AG09309 (cell line): ENCODE results near the gene LIMK2.
A peak's percentile ranks its signal among the peaks of the same experiment; 100 is the strongest.

Experiments
- DNase-seq: peaks from one replicate; pipeline ENCODE4 v3.0.0-alpha.2; 2010; ENCODE audit warnings: low read depth
- H3K4me3 ChIP-seq: 2 replicates; pipeline ENCODE4 v1.5.1; 2011; ENCODE audit warnings: mild to moderate bottlenecking, low read depth, low read length, moderate library complexity; ENCODE audit not compliant: control insufficient read depth
- TF ChIP-seq, protein P1 (sequence below): IDR thresholded peaks from 2 replicates; pipeline ENCODE4 v1.5.1; 2011; ENCODE audit warnings: mild to moderate bottlenecking, low read depth, low read length, inconsistent platforms; ENCODE audit not compliant: insufficient read depth, control insufficient read depth; ENCODE audit errors: missing control alignments

Gene LIMK2

GRCh38 chr22:31246687-31247086 lies 34.6 kb downstream of the LIMK2 start:
- no peak overlapping the region for H3K4me3 ChIP-seq
- no peak for DNase-seq
- TF ChIP-seq, protein P1, sequence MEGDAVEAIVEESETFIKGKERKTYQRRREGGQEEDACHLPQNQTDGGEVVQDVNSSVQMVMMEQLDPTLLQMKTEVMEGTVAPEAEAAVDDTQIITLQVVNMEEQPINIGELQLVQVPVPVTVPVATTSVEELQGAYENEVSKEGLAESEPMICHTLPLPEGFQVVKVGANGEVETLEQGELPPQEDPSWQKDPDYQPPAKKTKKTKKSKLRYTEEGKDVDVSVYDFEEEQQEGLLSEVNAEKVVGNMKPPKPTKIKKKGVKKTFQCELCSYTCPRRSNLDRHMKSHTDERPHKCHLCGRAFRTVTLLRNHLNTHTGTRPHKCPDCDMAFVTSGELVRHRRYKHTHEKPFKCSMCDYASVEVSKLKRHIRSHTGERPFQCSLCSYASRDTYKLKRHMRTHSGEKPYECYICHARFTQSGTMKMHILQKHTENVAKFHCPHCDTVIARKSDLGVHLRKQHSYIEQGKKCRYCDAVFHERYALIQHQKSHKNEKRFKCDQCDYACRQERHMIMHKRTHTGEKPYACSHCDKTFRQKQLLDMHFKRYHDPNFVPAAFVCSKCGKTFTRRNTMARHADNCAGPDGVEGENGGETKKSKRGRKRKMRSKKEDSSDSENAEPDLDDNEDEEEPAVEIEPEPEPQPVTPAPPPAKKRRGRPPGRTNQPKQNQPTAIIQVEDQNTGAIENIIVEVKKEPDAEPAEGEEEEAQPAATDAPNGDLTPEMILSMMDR: no peak

GRCh38 chr22:31247726-31248125 lies 35.6 kb downstream of the LIMK2 start:
- no peak for DNase-seq
- H3K4me3 ChIP-seq: no peak overlapping the region
- TF ChIP-seq, protein P1: no peak

GRCh38 chr22:31248138-31248745 lies 36.1 kb downstream of the LIMK2 start:
- peak overlapping the region; percentile 56 for H3K4me3 ChIP-seq
- peak; percentile 63 for DNase-seq
- TF ChIP-seq, protein P1: no peak

- peak overlapping the region; percentile 56 for H3K4me3 ChIP-seq
- DNase-seq: no peak
Observed at GRCh38 chr22:31248965-31249958, 37.2 kb downstream of the LIMK2 start.

GRCh38 chr22:31250740-31251600 lies 38.9 kb downstream of the LIMK2 start:
- TF ChIP-seq, protein P1: no peak
- DNase-seq: no peak
- H3K4me3 ChIP-seq: no peak overlapping the region

More at GRCh38 chr22:31248965-31249958, 37.2 kb downstream of the LIMK2 start:
- TF ChIP-seq, protein P1: no peak

DNA sequence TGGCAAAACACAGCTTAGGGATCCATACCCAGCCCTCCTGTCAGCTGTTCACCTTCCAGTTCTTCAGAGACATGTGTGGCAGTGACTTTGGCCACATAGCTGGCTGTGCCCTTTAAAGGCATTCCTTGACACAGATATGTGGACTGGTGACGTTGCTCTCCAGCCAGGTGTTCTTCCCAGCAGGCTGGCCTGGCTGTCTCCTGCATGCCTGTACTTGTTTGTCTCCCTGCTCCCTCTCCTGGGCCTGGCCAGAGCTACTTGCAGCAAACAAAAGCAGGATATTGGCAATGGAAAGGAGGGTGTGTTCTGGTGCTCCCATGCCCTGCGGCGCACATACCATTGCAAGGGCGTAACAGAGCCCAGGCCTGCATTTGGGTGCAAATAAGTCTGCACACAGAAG lies 41.9 kb downstream of the LIMK2 start:
- TF ChIP-seq, protein P1: no peak
- DNase-seq: no peak
- no peak overlapping the region for H3K4me3 ChIP-seq
